SU-DHL-6 (cell line): ENCODE results near the gene ARMC3.
"Not testable (repeated sequence)": the region's sequence is repeated elsewhere in the genome, so short reads cannot be mapped to it uniquely, and the experiment has no call there.

Source experiments
- H2AFZ ChIP-seq: fragments of 200-600 bp; sonication (generic); 2 replicates; pipeline ENCODE4 v1.6.1; 2014; ENCODE audit warnings: low read depth, mild to moderate bottlenecking, moderate library complexity, mixed read lengths, antibody characterized with exemption, low read length; ENCODE audit not compliant: severe bottlenecking
- H3F3A ChIP-seq: fragments of 200-600 bp; shearing (Covaris generic); 2 replicates; pipeline ENCODE4 v1.6.0; 2016; ENCODE audit warnings: antibody characterized with exemption, mild to moderate bottlenecking; ENCODE audit not compliant: insufficient read depth
- H3K27ac ChIP-seq: fragments of 200-600 bp; sonication (generic); 2 replicates; pipeline ENCODE4 v1.5.1; 2016; ENCODE audit warnings: low read depth, mild to moderate bottlenecking, low read length, moderate library complexity, mixed read lengths
- H3K27me3 ChIP-seq: fragments of 200-600 bp; sonication (generic), shearing (Covaris generic); 2 replicates; pipeline ENCODE4 v1.6.0; 2014; ENCODE audit warnings: mild to moderate bottlenecking, low read length
- H3K36me3 ChIP-seq: fragments of 200-600 bp; sonication (generic); 2 replicates; pipeline ENCODE4 v1.6.1; 2014; ENCODE audit warnings: mild to moderate bottlenecking, low read length, mixed read lengths
- H3K4me2 ChIP-seq: fragments of 300-600, 200-600 bp; shearing (Covaris generic), sonication (generic); 2 replicates; pipeline ENCODE4 v1.6.0; 2014; ENCODE audit warnings: low read length, low read depth, mild to moderate bottlenecking; ENCODE audit not compliant: poor library complexity, severe bottlenecking
- H3K4me3 ChIP-seq: fragments of 200-600 bp; sonication (generic); 2 replicates; pipeline ENCODE4 v1.5.1; 2014; ENCODE audit warnings: antibody characterized with exemption, low read length, mild to moderate bottlenecking, mixed read lengths; ENCODE audit not compliant: insufficient read depth, poor library complexity, severe bottlenecking
- H3K79me2 ChIP-seq: fragments of 200-600 bp; sonication (generic); 2 replicates; pipeline ENCODE4 v1.6.1; 2014; ENCODE audit warnings: mild to moderate bottlenecking, low read length, moderate library complexity; ENCODE audit not compliant: insufficient read depth
- H3K9ac ChIP-seq: fragments of 200-600 bp; sonication (generic); 2 replicates; pipeline ENCODE4 v1.7.0; 2014; ENCODE audit warnings: mild to moderate bottlenecking, low read length
- H3K9me2 ChIP-seq: fragments of 200-600 bp; sonication (generic); replicated peaks from 2 replicates; pipeline ENCODE4 v1.6.1; 2014; ENCODE audit warnings: low read length; ENCODE audit not compliant: insufficient read depth
- H3K9me3 ChIP-seq: fragments of 200-600 bp; sonication (generic); 2 replicates; pipeline ENCODE4 v1.6.1; 2014; ENCODE audit warnings: low read length, mixed read lengths; ENCODE audit not compliant: insufficient read depth
- H4K20me1 ChIP-seq: fragments of 200-600 bp; sonication (generic); 2 replicates; pipeline ENCODE4 v1.6.1; 2014; ENCODE audit warnings: low read depth, mild to moderate bottlenecking, antibody characterized with exemption, low read length, moderate library complexity, mixed read lengths
- CTCF ChIP-seq: fragments of 200-600 bp; sonication (generic); IDR thresholded peaks from one replicate; pipeline ENCODE4 v1.5.1; 2017; ENCODE audit warnings: antibody characterized with exemption, mild to moderate bottlenecking, low read length, moderate library complexity; ENCODE audit not compliant: insufficient read depth, poor library complexity, severe bottlenecking
- EZH2phosphoT487 ChIP-seq: fragments of 200-600 bp; sonication (generic), shearing (Covaris generic); conservative IDR thresholded peaks from 2 replicates; pipeline ENCODE4 v1.6.1; 2018; ENCODE audit warnings: mild to moderate bottlenecking, antibody characterized with exemption, low read length, moderate library complexity, mixed read lengths

ARMC3 gene

GRCh38 chr10:23067939-23068775, 140.3 kb downstream of the ARMC3 start:
- no peak overlapping the region for H3K4me3 ChIP-seq
- no peaks in the 10 kb centered on the region for H4K20me1 ChIP-seq
- no peak overlapping the region for H3K9ac ChIP-seq
- H3K27ac ChIP-seq, result no peak overlapping the region
- no peaks in the 10 kb centered on the region for H3F3A ChIP-seq
- H3K79me2 ChIP-seq, result no peaks in the 10 kb centered on the region
- H3K9me2 ChIP-seq, result no peaks in the 10 kb centered on the region
- no peaks in the 10 kb centered on the region for H3K36me3 ChIP-seq
- peak; percentile 95 for TF ChIP-seq CTCF
- no peak for TF ChIP-seq EZH2phosphoT487
- H3K4me2 ChIP-seq, result no peak overlapping the region
- H2AFZ ChIP-seq, result no peak overlapping the region
- H3K9me3 ChIP-seq, result no peaks in the 10 kb centered on the region
- no peaks in the 10 kb centered on the region for H3K27me3 ChIP-seq

- Histone ChIP-seq H3K4me2 (no peak overlapping the region), H2AFZ (no peak overlapping the region), H3K9me2 (no peaks in the 10 kb centered on the region), H3K9ac (no peak overlapping the region), H3K36me3 (no peaks in the 10 kb centered on the region), H3K27ac (no peak overlapping the region), H4K20me1 (no peaks in the 10 kb centered on the region), H3K79me2 (no peaks in the 10 kb centered on the region), H3K4me3 (no peak overlapping the region), H3K9me3 (no peaks in the 10 kb centered on the region), H3K27me3 (no peaks in the 10 kb centered on the region), H3F3A (no peaks in the 10 kb centered on the region)
- no peak for TF ChIP-seq EZH2phosphoT487
- no peak for TF ChIP-seq CTCF
Observed at GRCh38 chr10:23069019-23069815, 141.4 kb downstream of the ARMC3 start.

- H3K27ac ChIP-seq, H3K9me2 ChIP-seq, H3K4me3 ChIP-seq, H3K9ac ChIP-seq, H4K20me1 ChIP-seq, H3K36me3 ChIP-seq, H3F3A ChIP-seq, H2AFZ ChIP-seq, H3K79me2 ChIP-seq, H3K4me2 ChIP-seq, H3K9me3 ChIP-seq, H3K27me3 ChIP-seq: not testable (repeated sequence)
Observed at GRCh38 chr10:23070092-23070912, 142.4 kb downstream of the ARMC3 start.
